C4-2B (cell line): ENCODE data around the gene SCARB1.

ENCODE experiments used
- CTCF ChIP-seq: fragments of 450-650 bp; conservative IDR thresholded peaks from 2 replicates; pipeline ENCODE4 v1.5.1; 2017; ENCODE audit warnings: mild to moderate bottlenecking
- ZFX ChIP-seq: fragments of 450-650 bp; IDR thresholded peaks from 2 replicates; pipeline ENCODE4 v1.6.1; 2017

GRCh38 chr12:124795081-124795948 lies 68.3 kb downstream of the SCARB1 start:
- TF ChIP-seq CTCF (no peak), ZFX (no peak)
